ENCODE results near the gene OBSCN. TPM values are rescaled to one million over a fixed set of nuclear protein-coding genes. Genes with fewer than 3 reads are reported as not detected.

OBSCN gene
- total and polyA plus RNA-seq, 5 experiments from 2014 or later = 0.56 to 102 (median 4.9) TPM

GRCh38 chr1:228212966-228213844, 5.4 kb downstream of the OBSCN start:
- DNase-seq (peak; percentile 78 to 95 (median 86)), ATAC-seq (peak; percentile 90 to 95)
- POLR2A ChIA-PET = interaction anchor here (0.8 to 2.2 kb wide), 8 partner anchors 7 to 302 kb away, joined by 3 to 13 read pairs (median 5); partner anchors contain the start of genes GUK1 and IBA57
- Mint-ChIP-seq H3K9me3 (no peaks in the 10 kb centered on the region), H3K4me3 (peak overlapping the region; percentile 86 to 94 (median 92)), H3K27me3 (no peaks in the 10 kb centered on the region), H3K4me1 (peaks cover 3 to 18% (median 9%) of the 10 kb centered on the region in 4 donors), H3K36me3 (peaks cover 0 to 15% (median 1%) of the 10 kb centered on the region in 3 donors), H3K27ac (peak overlapping the region; percentile 44 to 97 (median 92))

- Mint-ChIP-seq H3K27me3 (no peaks in the 10 kb centered on the region), H3K4me3 (peak overlapping the region; percentile 59 to 86 (median 70)), H3K4me1 (peaks cover 3 to 18% (median 10%) of the 10 kb centered on the region in 4 donors), H3K36me3 (peaks cover 0 to 24% (median 1%) of the 10 kb centered on the region in 3 donors), H3K9me3 (no peaks in the 10 kb centered on the region), H3K27ac (peak overlapping the region in 6 of 10 donors; percentile 41 to 82 (median 68))
- DNase-seq (peak in 1 of 10 donors; percentile 14), ATAC-seq (peak in 1 of 2 donors; percentile 11)
- POLR2A ChIA-PET = interaction anchor here (0.8 to 2.2 kb wide), 8 partner anchors 8 to 301 kb away, joined by 3 to 13 read pairs (median 5); partner anchors contain the start of genes GUK1 and IBA57
These were observed 6.3 kb downstream of the OBSCN start for GRCh38 chr1:228213917-228214808.

- DNase-seq (peak in 1 of 10 donors; percentile 17), ATAC-seq (no peak)
- H3K9me3 Mint-ChIP-seq = no peaks in the 10 kb centered on the region
- H3K27ac Mint-ChIP-seq = peak overlapping the region in 4 of 10 donors; percentile 33 to 82 (median 58)
- peaks cover 3 to 18% (median 10%) of the 10 kb centered on the region in 4 donors for H3K4me1 Mint-ChIP-seq
- POLR2A ChIA-PET = interaction anchor here (1.4 to 2.2 kb wide), 5 partner anchors 9 to 242 kb away, joined by 3 to 13 read pairs (median 6); partner anchors contain the start of gene IBA57
- peaks cover 0 to 31% (median 6%) of the 10 kb centered on the region in 3 donors for H3K36me3 Mint-ChIP-seq
- H3K4me3 Mint-ChIP-seq = peak overlapping the region in 9 of 10 donors; percentile 18 to 86 (median 60)
- H3K27me3 Mint-ChIP-seq = no peaks in the 10 kb centered on the region
These were observed 7.2 kb downstream of the OBSCN start for GRCh38 chr1:228214921-228215662.

GRCh38 chr1:228215663-228216116, 7.8 kb downstream of the OBSCN start:
- Mint-ChIP-seq H3K27me3 (no peaks in the 10 kb centered on the region), H3K4me3 (peak overlapping the region in 5 of 10 donors; percentile 8 to 63 (median 18)), H3K36me3 (peaks cover 0 to 33% (median 7%) of the 10 kb centered on the region in 3 donors), H3K9me3 (no peaks in the 10 kb centered on the region), H3K27ac (peak overlapping the region in 4 of 10 donors; percentile 20 to 92 (median 66)), H3K4me1 (peaks cover 3 to 18% (median 10%) of the 10 kb centered on the region in 4 donors)
- DNase-seq = peak in 1 of 10 donors; percentile 16
- POLR2A ChIA-PET = interaction anchor here (2.0 to 2.2 kb wide), 2 partner anchors 85 to 241 kb away, joined by 6 to 7 read pairs; a partner anchor contains a TSS
- ATAC-seq = no peak

GRCh38 chr1:228216371-228217320, 8.8 kb downstream of the OBSCN start:
- Mint-ChIP-seq H3K4me3 (peak overlapping the region in 1 of 10 donors; percentile 15), H3K4me1 (peaks cover 3 to 10% (median 7%) of the 10 kb centered on the region in 4 donors), H3K27ac (peak overlapping the region in 2 of 10 donors; percentile 39 to 75), H3K9me3 (no peaks in the 10 kb centered on the region), H3K36me3 (peaks cover 0 to 41% (median 10%) of the 10 kb centered on the region in 3 donors), H3K27me3 (no peaks in the 10 kb centered on the region)
- ATAC-seq (no peak), DNase-seq (peak in 1 of 10 donors; percentile 13)
- POLR2A ChIA-PET = no interaction called here

GRCh38 chr1:228217551-228218344, 9.9 kb downstream of the OBSCN start:
- Mint-ChIP-seq H3K9me3 (peaks cover 0 to 3% (median 0%) of the 10 kb centered on the region in 9 donors), H3K27ac (peak overlapping the region in 2 of 10 donors; percentile 10 to 21), H3K4me1 (peaks cover 3 to 10% (median 7%) of the 10 kb centered on the region in 4 donors), H3K27me3 (no peaks in the 10 kb centered on the region), H3K4me3 (no peak overlapping the region), H3K36me3 (peaks cover 0 to 51% (median 14%) of the 10 kb centered on the region in 3 donors)
- ATAC-seq (no peak), DNase-seq (no peak)
- POLR2A ChIA-PET = no interaction called here

GRCh38 chr1:228218513-228219244, 10.8 kb downstream of the OBSCN start:
- ATAC-seq (no peak), DNase-seq (no peak)
- peaks cover 1 to 10% (median 5%) of the 10 kb centered on the region in 4 donors for H3K4me1 Mint-ChIP-seq
- H3K27me3 Mint-ChIP-seq = no peaks in the 10 kb centered on the region
- peak overlapping the region in 1 of 10 donors; percentile 36 for H3K27ac Mint-ChIP-seq
- POLR2A ChIA-PET = no interaction called here
- H3K4me3 Mint-ChIP-seq = peak overlapping the region in 1 of 10 donors; percentile 36
- H3K9me3 Mint-ChIP-seq = peaks cover 0 to 8% (median 0%) of the 10 kb centered on the region in 9 donors
- H3K36me3 Mint-ChIP-seq = peaks cover 0 to 60% (median 22%) of the 10 kb centered on the region in 3 donors

- peaks cover 1 to 10% (median 5%) of the 10 kb centered on the region in 4 donors for H3K4me1 Mint-ChIP-seq
- DNase-seq = peak in 1 of 10 donors; percentile 14
- ATAC-seq = no peak
- H3K4me3 Mint-ChIP-seq = no peak overlapping the region
- peaks cover 0 to 67% (median 29%) of the 10 kb centered on the region in 3 donors for H3K36me3 Mint-ChIP-seq
- H3K9me3 Mint-ChIP-seq = peaks cover 0 to 11% (median 0%) of the 10 kb centered on the region in 9 donors
- POLR2A ChIA-PET = no interaction called here
- no peaks in the 10 kb centered on the region for H3K27me3 Mint-ChIP-seq
- H3K27ac Mint-ChIP-seq = no peak overlapping the region
These were observed 11.6 kb downstream of the OBSCN start for GRCh38 chr1:228219245-228219961.
